ENCODE data around the gene DDIT4.

GRCh38 chr10:72323771-72324191 is 50.1 kb downstream of the DDIT4 start:
- TF ChIP-seq POLR2A (IDR thresholded peaks at IDR 0.05) (no peak), CTCF (IDR thresholded peaks at IDR 0.05) (no peak), POLR2AphosphoS5 (IDR thresholded peaks at IDR 0.05) (no peak)
